Tibial nerve (tissue), 4 donors: ENCODE data around the gene RAB3B.

Experiments used
- EP300 ChIP-seq, 2 donors: sonication (generic); formaldehyde crosslinking; IDR thresholded peaks; one replicate each; pipeline ENCODE4 v1.6.1; 2017; ENCODE audit warnings: antibody characterized with exemption in 2 of 2, mild to moderate bottlenecking in 1 of 2
- POLR2A ChIP-seq, 2 donors: fragments of 450-650 bp; IDR thresholded peaks; one replicate each; pipeline ENCODE4 v1.6.1; 2017; ENCODE audit warnings: antibody characterized with exemption in 2 of 2, mild to moderate bottlenecking in 2 of 2, moderate library complexity in 2 of 2
- TF ChIP-seq, protein P1 (sequence below), 5 experiments: fragments of 200-600 bp in 3 of 5; fragments of 450-650 bp in 2 of 5; sonication (generic) in 3 of 5; IDR thresholded peaks; one replicate each; pipeline ENCODE4 v1.5.1; 2016 to 2019; ENCODE audit warnings: antibody characterized with exemption in 5 of 5, mild to moderate bottlenecking in 3 of 5, moderate library complexity in 2 of 5

DNA sequence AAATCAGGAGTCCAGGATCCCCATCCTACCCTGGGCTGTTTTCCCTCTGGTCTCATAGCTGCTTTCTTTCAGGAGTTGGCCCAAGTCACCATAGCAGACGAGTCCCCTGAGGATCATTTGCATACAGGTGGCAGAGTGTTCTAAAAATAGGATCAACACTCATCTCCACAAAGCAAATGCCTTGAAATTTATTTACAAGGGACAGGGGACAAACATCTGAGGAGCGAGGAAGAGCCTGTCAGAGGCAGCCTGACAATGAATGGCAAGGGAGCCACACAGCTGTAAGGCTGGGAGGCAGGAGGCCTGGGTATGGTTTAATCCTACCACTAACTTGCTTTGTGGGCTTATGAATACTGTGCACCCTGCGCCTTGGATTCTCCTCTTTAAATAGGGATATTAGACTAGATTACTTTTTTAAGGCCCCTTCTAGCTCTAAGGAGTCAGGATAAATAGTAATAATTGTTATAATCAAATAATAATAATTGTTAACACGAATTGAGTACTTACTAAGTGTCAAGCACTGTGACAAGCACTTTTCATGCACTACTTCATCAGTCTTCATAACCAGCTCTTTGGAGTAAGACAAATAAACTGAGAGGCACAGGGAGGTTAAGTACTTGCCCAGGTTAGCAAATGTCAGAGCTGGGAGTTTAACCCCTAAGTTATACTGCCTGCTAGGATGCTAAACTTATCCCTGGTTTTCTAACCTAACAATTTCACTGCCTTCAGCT lies 34.5 kb downstream of the RAB3B start:
- TF ChIP-seq, protein P1, sequence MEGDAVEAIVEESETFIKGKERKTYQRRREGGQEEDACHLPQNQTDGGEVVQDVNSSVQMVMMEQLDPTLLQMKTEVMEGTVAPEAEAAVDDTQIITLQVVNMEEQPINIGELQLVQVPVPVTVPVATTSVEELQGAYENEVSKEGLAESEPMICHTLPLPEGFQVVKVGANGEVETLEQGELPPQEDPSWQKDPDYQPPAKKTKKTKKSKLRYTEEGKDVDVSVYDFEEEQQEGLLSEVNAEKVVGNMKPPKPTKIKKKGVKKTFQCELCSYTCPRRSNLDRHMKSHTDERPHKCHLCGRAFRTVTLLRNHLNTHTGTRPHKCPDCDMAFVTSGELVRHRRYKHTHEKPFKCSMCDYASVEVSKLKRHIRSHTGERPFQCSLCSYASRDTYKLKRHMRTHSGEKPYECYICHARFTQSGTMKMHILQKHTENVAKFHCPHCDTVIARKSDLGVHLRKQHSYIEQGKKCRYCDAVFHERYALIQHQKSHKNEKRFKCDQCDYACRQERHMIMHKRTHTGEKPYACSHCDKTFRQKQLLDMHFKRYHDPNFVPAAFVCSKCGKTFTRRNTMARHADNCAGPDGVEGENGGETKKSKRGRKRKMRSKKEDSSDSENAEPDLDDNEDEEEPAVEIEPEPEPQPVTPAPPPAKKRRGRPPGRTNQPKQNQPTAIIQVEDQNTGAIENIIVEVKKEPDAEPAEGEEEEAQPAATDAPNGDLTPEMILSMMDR (IDR thresholded peaks at IDR 0.05) = no peak
- TF ChIP-seq POLR2A (IDR thresholded peaks at IDR 0.05) (no peak), EP300 (IDR thresholded peaks at IDR 0.05) (no peak)
